Neuronal stem cell (in vitro differentiated cells): ENCODE measurements around the gene OR2A5. TPM values are rescaled to one million over a fixed set of nuclear protein-coding genes. Genes with fewer than 3 reads are reported as not detected.

Experiments used
- DNase-seq: peaks from one replicate; pipeline ENCODE4 v3.0.0-alpha.2; 2013; ENCODE audit warnings: low spot score
- H2AFZ ChIP-seq: one replicate; pipeline ENCODE4 v1.6.1; 2013; ENCODE audit warnings: mild to moderate bottlenecking, low read length, inconsistent platforms
- H2AK5ac ChIP-seq: 2 replicates; pipeline ENCODE4 v1.6.1; 2013; ENCODE audit warnings: low read depth, mild to moderate bottlenecking, inconsistent platforms, low read length, moderate library complexity, mixed read lengths
- H2BK120ac ChIP-seq: 2 replicates; pipeline ENCODE4 v1.6.1; 2013; ENCODE audit warnings: low read depth, mild to moderate bottlenecking, inconsistent platforms, low read length, moderate library complexity, mixed read lengths
- H2BK12ac ChIP-seq: one replicate; pipeline ENCODE4 v1.6.1; 2013; ENCODE audit warnings: low read length, inconsistent platforms
- H2BK15ac ChIP-seq: 2 replicates; pipeline ENCODE4 v1.6.1; 2013; ENCODE audit warnings: mild to moderate bottlenecking, low read length, inconsistent platforms, mixed read lengths
- H2BK5ac ChIP-seq: one replicate; pipeline ENCODE4 v1.6.1; 2013; ENCODE audit warnings: inconsistent platforms, mild to moderate bottlenecking, low read length, moderate library complexity
- H3K14ac ChIP-seq: one replicate; pipeline ENCODE4 v1.6.1; 2013; ENCODE audit warnings: low read length, inconsistent platforms
- H3K18ac ChIP-seq: 2 replicates; pipeline ENCODE4 v1.6.1; 2013; ENCODE audit warnings: low read length, inconsistent platforms
- H3K23ac ChIP-seq: 2 replicates; pipeline ENCODE4 v1.6.1; 2013; ENCODE audit warnings: low read depth, mild to moderate bottlenecking, mixed read lengths, low read length, inconsistent platforms; ENCODE audit not compliant: poor library complexity
- H3K27ac ChIP-seq: replicated peaks from 3 replicates; pipeline ENCODE4 v1.5.1; 2013; ENCODE audit warnings: low read length, inconsistent platforms
- H3K27me3 ChIP-seq, 3 experiments: 2 replicates each; pipeline ENCODE4 v1.6.1; 2013; ENCODE audit warnings: low read length in 3 of 3, mild to moderate bottlenecking in 2 of 3, inconsistent platforms in 1 of 3, low read depth in 1 of 3, mixed read lengths in 1 of 3, moderate library complexity in 1 of 3; ENCODE audit not compliant: control insufficient read depth in 3 of 3, insufficient read depth in 3 of 3
- H3K36me3 ChIP-seq, 2 donors: replicated peaks in 1 of 2; 2 replicates each; pipeline ENCODE4 v1.6.1; 2013; ENCODE audit warnings: low read length in 2 of 2; ENCODE audit not compliant: control insufficient read depth in 2 of 2, insufficient read depth in 2 of 2
- H3K4ac ChIP-seq: 2 replicates; pipeline ENCODE4 v1.6.1; 2013; ENCODE audit warnings: inconsistent platforms, mild to moderate bottlenecking, low read length, moderate library complexity
- H3K4me1 ChIP-seq, 2 donors: 1 replicate in 1 of 2; 2 replicates in 1 of 2; pipeline ENCODE4 v1.6.1; 2013; ENCODE audit warnings: low read length in 2 of 2, low read depth in 1 of 2; ENCODE audit not compliant: control insufficient read depth in 2 of 2, insufficient read depth in 1 of 2
- H3K4me2 ChIP-seq: one replicate; pipeline ENCODE4 v1.6.1; 2013; ENCODE audit warnings: mild to moderate bottlenecking, low read length, inconsistent platforms; ENCODE audit not compliant: insufficient read depth, poor library complexity, severe bottlenecking
- H3K4me3 ChIP-seq, 2 donors: 2 replicates each; pipeline ENCODE4 v1.5.1; 2013; ENCODE audit warnings: low read length in 2 of 2, mild to moderate bottlenecking in 2 of 2, inconsistent platforms in 1 of 2, moderate library complexity in 1 of 2
- H3K79me1 ChIP-seq: one replicate; pipeline ENCODE4 v1.6.1; 2013; ENCODE audit warnings: low read depth, mild to moderate bottlenecking, inconsistent platforms, low read length, moderate library complexity
- H3K9ac ChIP-seq: one replicate; pipeline ENCODE4 v1.6.1; 2013; ENCODE audit warnings: mild to moderate bottlenecking, low read depth, low read length, inconsistent platforms; ENCODE audit not compliant: poor library complexity
- H3K9me3 ChIP-seq, 2 donors: replicated peaks in 1 of 2; 2 replicates each; pipeline versions ENCODE3 to v1.6.1; 2013; ENCODE audit warnings: low read length in 2 of 2, mild to moderate bottlenecking in 2 of 2, inconsistent platforms in 1 of 2, low read depth in 1 of 2, mixed read lengths in 1 of 2, moderate library complexity in 1 of 2; ENCODE audit not compliant: control insufficient read depth in 2 of 2, insufficient read depth in 1 of 2
- H4K8ac ChIP-seq: one replicate; pipeline ENCODE4 v1.6.1; 2013; ENCODE audit warnings: low read depth, mild to moderate bottlenecking, inconsistent platforms, low read length, moderate library complexity
- H4K91ac ChIP-seq: one replicate; pipeline ENCODE4 v1.6.1; 2013; ENCODE audit warnings: low read length, low read depth, mild to moderate bottlenecking, inconsistent platforms; ENCODE audit not compliant: poor library complexity
- small RNA-seq: library from polyadenylated mRNA; stranded (forward); fragments of <200 nt; extraction: miRNeasy Mini kit (QIAGEN cat#:217004); gene quantifications from one replicate; pipeline ENCODE3, GENCODE V24; 2013; ENCODE audit not compliant: insufficient read depth

The OR2A5 gene

DNA sequence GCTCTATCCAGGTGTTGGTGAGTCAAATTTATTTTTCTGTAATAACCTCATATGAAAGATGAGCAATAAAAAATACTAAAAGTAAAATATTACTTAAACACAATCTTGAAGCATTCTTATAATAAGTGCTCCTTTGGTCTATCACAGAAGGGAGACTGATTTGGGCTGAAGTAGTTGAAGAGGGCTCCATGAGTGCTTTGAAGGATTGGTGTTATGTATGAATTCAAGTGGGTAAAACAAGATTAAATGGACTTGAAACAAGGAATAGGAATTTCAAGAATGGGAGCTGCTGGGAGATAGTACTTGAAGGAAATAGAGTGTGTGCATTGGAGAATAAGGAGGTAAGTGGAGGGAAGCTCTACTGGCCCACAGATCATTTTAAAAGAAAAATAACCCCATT lies 53.3 kb downstream of the OR2A5 start:
- H2BK15ac ChIP-seq: no peak overlapping the region
- no peak overlapping the region for H4K8ac ChIP-seq
- H3K14ac ChIP-seq: no peak overlapping the region
- H3K4ac ChIP-seq: no peak overlapping the region
- H3K9ac ChIP-seq: no peak overlapping the region
- no peak overlapping the region for H3K27ac ChIP-seq
- no peak overlapping the region for H3K4me3 ChIP-seq
- DNase-seq: no peak
- no peak overlapping the region for H2AK5ac ChIP-seq
- no peak overlapping the region for H2BK12ac ChIP-seq
- no peaks in the 10 kb centered on the region for H3K4me1 ChIP-seq
- no peak overlapping the region for H2BK120ac ChIP-seq
- H3K36me3 ChIP-seq: no peaks in the 10 kb centered on the region
- no peak overlapping the region for H3K23ac ChIP-seq
- H3K18ac ChIP-seq: no peak overlapping the region
- H2BK5ac ChIP-seq: no peak overlapping the region
- no peak overlapping the region for H4K91ac ChIP-seq
- H2AFZ ChIP-seq: no peak overlapping the region
- no peaks in the 10 kb centered on the region for H3K27me3 ChIP-seq
- no peaks in the 10 kb centered on the region for H3K79me1 ChIP-seq
- no peak overlapping the region for H3K4me2 ChIP-seq
- no peaks in the 10 kb centered on the region for H3K9me3 ChIP-seq

- Histone ChIP-seq H2AK5ac (no peak overlapping the region), H3K36me3 (no peaks in the 10 kb centered on the region), H2BK12ac (no peak overlapping the region), H3K9ac (no peak overlapping the region), H3K4me3 (no peak overlapping the region), H2BK120ac (no peak overlapping the region), H3K14ac (no peak overlapping the region), H3K79me1 (no peaks in the 10 kb centered on the region), H3K4ac (no peak overlapping the region), H3K23ac (no peak overlapping the region), H3K27ac (no peak overlapping the region), H3K9me3 (no peaks in the 10 kb centered on the region), H2BK5ac (no peak overlapping the region), H2BK15ac (no peak overlapping the region), H4K8ac (no peak overlapping the region), H3K4me2 (no peak overlapping the region), H3K4me1 (no peaks in the 10 kb centered on the region), H3K27me3 (no peaks in the 10 kb centered on the region), H2AFZ (no peak overlapping the region), H4K91ac (no peak overlapping the region), H3K18ac (no peak overlapping the region)
- DNase-seq: no peak
Observed at GRCh38 chr7:144105211-144105610, 56.5 kb downstream of the OR2A5 start.

Small RNA genes lying within 50 kb of the gene (small RNA-seq; reads per million reads assigned to genes)
- gene OR2A41P: not detected
